ENCODE results near the gene MRPL47.
A peak's percentile ranks its signal among the peaks of the same experiment; 100 is the strongest.

The MRPL47 gene

GRCh38 chr3:179606534-179607085 is 2.2 kb upstream of the MRPL47 start:
- Histone ChIP-seq H3K27ac (replicated peaks) (no peak overlapping the region), H3K4me3 (replicated peaks; ENCODE audit: insufficient read depth, low read length) (no peak overlapping the region), H3K27me3 (ENCODE audit: insufficient read depth, poor library complexity, severe bottlenecking) (no peaks in the 10 kb centered on the region)
- TF ChIP-seq SPI1 (IDR thresholded peaks at IDR 0.05; ENCODE audit: borderline replicate concordance, low read depth): peak; percentile 85
- TF ChIP-seq, protein P1, sequence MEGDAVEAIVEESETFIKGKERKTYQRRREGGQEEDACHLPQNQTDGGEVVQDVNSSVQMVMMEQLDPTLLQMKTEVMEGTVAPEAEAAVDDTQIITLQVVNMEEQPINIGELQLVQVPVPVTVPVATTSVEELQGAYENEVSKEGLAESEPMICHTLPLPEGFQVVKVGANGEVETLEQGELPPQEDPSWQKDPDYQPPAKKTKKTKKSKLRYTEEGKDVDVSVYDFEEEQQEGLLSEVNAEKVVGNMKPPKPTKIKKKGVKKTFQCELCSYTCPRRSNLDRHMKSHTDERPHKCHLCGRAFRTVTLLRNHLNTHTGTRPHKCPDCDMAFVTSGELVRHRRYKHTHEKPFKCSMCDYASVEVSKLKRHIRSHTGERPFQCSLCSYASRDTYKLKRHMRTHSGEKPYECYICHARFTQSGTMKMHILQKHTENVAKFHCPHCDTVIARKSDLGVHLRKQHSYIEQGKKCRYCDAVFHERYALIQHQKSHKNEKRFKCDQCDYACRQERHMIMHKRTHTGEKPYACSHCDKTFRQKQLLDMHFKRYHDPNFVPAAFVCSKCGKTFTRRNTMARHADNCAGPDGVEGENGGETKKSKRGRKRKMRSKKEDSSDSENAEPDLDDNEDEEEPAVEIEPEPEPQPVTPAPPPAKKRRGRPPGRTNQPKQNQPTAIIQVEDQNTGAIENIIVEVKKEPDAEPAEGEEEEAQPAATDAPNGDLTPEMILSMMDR (IDR thresholded peaks at IDR 0.05; ENCODE audit: insufficient read depth, low read length): no peak
- no peak for DNase-seq (ENCODE audit: low read depth in 1 of 2, low spot score in 1 of 2)

- no peaks in the 10 kb centered on the region for H3K27me3 ChIP-seq (ENCODE audit: insufficient read depth, poor library complexity, severe bottlenecking)
- no peak for TF ChIP-seq POLR2AphosphoS5 (IDR thresholded peaks at IDR 0.05; ENCODE audit: low read depth)
- TF ChIP-seq, protein P1 (IDR thresholded peaks at IDR 0.05; ENCODE audit: insufficient read depth, low read length): no peak
- peak overlapping the region; percentile 98 for H3K27ac ChIP-seq (replicated peaks)
- H3K4me3 ChIP-seq (replicated peaks; ENCODE audit: insufficient read depth, low read length): peak overlapping the region; percentile 84
- no peak for DNase-seq (ENCODE audit: low read depth in 1 of 2, low spot score in 1 of 2)
Measured at GRCh38 chr3:179603831-179604230, 607 bp downstream of the MRPL47 start.

DNA sequence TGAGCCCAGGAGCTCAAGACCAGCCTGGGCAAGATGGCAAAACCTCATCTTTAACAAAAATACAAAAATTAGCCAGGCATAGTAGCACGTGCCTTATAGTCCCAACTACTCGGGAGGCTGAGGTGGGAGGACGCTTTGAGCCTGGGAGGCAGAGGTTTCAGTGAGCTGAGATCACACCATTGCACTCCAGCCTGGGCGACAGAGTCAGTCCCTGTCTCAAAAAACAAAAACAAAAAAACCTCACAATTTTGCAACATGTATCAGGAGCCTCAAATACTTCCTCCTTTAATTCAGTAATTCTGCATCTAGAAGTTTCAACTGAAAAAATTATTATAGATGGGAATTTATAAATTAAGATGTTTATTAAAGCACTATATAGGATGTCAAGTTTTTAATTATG is 1.1 kb downstream of the MRPL47 start:
- H3K27ac ChIP-seq (replicated peaks): peak overlapping the region; percentile 98
- TF ChIP-seq GABPA (IDR thresholded peaks at IDR 0.05; ENCODE audit: low read depth) (no peak), POLR2AphosphoS5 (IDR thresholded peaks at IDR 0.05; ENCODE audit: low read depth) (no peak), SPI1 (IDR thresholded peaks at IDR 0.05; ENCODE audit: borderline replicate concordance, low read depth) (no peak)
- TF ChIP-seq, protein P1 (IDR thresholded peaks at IDR 0.05; ENCODE audit: insufficient read depth, low read length): no peak
- TF ChIP-seq, protein P2, sequence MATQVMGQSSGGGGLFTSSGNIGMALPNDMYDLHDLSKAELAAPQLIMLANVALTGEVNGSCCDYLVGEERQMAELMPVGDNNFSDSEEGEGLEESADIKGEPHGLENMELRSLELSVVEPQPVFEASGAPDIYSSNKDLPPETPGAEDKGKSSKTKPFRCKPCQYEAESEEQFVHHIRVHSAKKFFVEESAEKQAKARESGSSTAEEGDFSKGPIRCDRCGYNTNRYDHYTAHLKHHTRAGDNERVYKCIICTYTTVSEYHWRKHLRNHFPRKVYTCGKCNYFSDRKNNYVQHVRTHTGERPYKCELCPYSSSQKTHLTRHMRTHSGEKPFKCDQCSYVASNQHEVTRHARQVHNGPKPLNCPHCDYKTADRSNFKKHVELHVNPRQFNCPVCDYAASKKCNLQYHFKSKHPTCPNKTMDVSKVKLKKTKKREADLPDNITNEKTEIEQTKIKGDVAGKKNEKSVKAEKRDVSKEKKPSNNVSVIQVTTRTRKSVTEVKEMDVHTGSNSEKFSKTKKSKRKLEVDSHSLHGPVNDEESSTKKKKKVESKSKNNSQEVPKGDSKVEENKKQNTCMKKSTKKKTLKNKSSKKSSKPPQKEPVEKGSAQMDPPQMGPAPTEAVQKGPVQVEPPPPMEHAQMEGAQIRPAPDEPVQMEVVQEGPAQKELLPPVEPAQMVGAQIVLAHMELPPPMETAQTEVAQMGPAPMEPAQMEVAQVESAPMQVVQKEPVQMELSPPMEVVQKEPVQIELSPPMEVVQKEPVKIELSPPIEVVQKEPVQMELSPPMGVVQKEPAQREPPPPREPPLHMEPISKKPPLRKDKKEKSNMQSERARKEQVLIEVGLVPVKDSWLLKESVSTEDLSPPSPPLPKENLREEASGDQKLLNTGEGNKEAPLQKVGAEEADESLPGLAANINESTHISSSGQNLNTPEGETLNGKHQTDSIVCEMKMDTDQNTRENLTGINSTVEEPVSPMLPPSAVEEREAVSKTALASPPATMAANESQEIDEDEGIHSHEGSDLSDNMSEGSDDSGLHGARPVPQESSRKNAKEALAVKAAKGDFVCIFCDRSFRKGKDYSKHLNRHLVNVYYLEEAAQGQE (IDR thresholded peaks at IDR 0.05; ENCODE audit: insufficient replicate concordance, low read depth): no peak
- peak in 1 of 2 experiments; percentile 49 for DNase-seq (ENCODE audit: low read depth in 1 of 2, low spot score in 1 of 2)

DNA sequence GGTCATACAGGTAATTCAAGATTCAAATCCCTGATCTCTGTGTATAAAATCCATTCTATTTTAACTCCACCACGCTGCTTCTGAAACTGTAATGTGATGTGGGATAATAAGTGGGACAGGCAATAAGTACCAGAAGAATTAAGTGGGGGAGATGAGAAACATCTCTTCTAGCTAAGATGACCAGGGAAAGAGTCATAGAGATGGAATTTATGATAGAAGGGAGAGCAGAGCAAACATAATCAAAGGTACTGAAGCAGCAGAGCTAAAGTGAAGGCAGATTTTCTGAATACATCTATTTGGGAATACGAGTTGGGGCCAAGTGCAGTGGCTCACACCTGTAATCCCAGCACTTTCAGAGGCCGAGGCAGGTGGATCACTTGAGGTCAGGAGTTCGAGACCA is 4.9 kb downstream of the MRPL47 start:
- TF ChIP-seq SPI1 (IDR thresholded peaks at IDR 0.05; ENCODE audit: borderline replicate concordance, low read depth): no peak
- no peak for TF ChIP-seq POLR2AphosphoS5 (IDR thresholded peaks at IDR 0.05; ENCODE audit: low read depth)
- no peak for TF ChIP-seq GABPA (IDR thresholded peaks at IDR 0.05; ENCODE audit: low read depth)
- TF ChIP-seq, protein P1 (IDR thresholded peaks at IDR 0.05; ENCODE audit: insufficient read depth, low read length): no peak
- TF ChIP-seq, protein P2 (IDR thresholded peaks at IDR 0.05; ENCODE audit: insufficient replicate concordance, low read depth): no peak
- Histone ChIP-seq H3K27ac (replicated peaks) (no peak overlapping the region), H3K27me3 (ENCODE audit: insufficient read depth, poor library complexity, severe bottlenecking) (no peaks in the 10 kb centered on the region), H3K4me3 (replicated peaks; ENCODE audit: insufficient read depth, low read length) (no peak overlapping the region)
- no peak for DNase-seq (ENCODE audit: low read depth in 1 of 2, low spot score in 1 of 2)

More for the DNA sequence above, 1.1 kb downstream of the MRPL47 start:
- Histone ChIP-seq H3K4me3 (replicated peaks; ENCODE audit: insufficient read depth, low read length) (peak overlapping the region; percentile 84), H3K27me3 (ENCODE audit: insufficient read depth, poor library complexity, severe bottlenecking) (no peaks in the 10 kb centered on the region)

Measured in HL-60 (cell line).